SU-DHL-6 (cell line): ENCODE results near the gene XYLT1.

Experiments used
- EZH2phosphoT487 ChIP-seq: fragments of 200-600 bp; sonication (generic), shearing (Covaris generic); conservative IDR thresholded peaks from 2 replicates; pipeline ENCODE4 v1.6.1; 2018; ENCODE audit warnings: mild to moderate bottlenecking, antibody characterized with exemption, low read length, moderate library complexity, mixed read lengths
- TF ChIP-seq, protein P1 (sequence below): fragments of 200-600 bp; sonication (generic); IDR thresholded peaks from one replicate; pipeline ENCODE4 v1.5.1; 2017; ENCODE audit warnings: antibody characterized with exemption, mild to moderate bottlenecking, low read length, moderate library complexity; ENCODE audit not compliant: insufficient read depth, poor library complexity, severe bottlenecking

DNA sequence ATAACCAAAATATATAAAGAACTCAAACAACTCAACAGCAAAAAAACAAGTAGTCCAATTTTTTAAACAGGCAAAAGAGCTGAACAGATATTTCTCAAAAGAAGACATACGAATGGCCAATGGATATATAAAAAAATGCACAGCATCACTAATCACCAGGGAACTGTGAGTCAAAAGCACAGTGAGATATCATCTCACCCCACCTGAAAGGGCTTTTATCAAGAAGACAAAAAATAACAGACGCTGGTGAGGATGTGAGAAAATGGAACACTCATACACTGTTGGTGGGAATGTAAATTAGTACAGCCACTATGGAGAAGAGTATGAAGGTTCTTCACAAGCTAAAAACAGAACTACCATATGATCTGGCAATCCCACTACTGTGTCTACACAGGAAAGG is 7.4 kb downstream of the XYLT1 start:
- TF ChIP-seq, protein P1, sequence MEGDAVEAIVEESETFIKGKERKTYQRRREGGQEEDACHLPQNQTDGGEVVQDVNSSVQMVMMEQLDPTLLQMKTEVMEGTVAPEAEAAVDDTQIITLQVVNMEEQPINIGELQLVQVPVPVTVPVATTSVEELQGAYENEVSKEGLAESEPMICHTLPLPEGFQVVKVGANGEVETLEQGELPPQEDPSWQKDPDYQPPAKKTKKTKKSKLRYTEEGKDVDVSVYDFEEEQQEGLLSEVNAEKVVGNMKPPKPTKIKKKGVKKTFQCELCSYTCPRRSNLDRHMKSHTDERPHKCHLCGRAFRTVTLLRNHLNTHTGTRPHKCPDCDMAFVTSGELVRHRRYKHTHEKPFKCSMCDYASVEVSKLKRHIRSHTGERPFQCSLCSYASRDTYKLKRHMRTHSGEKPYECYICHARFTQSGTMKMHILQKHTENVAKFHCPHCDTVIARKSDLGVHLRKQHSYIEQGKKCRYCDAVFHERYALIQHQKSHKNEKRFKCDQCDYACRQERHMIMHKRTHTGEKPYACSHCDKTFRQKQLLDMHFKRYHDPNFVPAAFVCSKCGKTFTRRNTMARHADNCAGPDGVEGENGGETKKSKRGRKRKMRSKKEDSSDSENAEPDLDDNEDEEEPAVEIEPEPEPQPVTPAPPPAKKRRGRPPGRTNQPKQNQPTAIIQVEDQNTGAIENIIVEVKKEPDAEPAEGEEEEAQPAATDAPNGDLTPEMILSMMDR: no peak
- no peak for TF ChIP-seq EZH2phosphoT487
